Karpas-422 (cell line): Measurements from ENCODE around the gene PRRT2. TPM values are rescaled to one million over a fixed set of nuclear protein-coding genes. Genes with fewer than 3 reads are reported as not detected.
"Not testable (repeated sequence)": the region's sequence is repeated elsewhere in the genome, so short reads cannot be mapped to it uniquely, and the experiment has no call there.

Experiments
- DNase-seq: peaks from one replicate; pipeline ENCODE4 v3.0.0-alpha.2; 2015
- H2AFZ ChIP-seq: fragments of 200-600 bp; sonication (generic); 2 replicates; pipeline ENCODE4 v1.6.1; 2014; ENCODE audit warnings: antibody characterized with exemption, low read length, mixed read lengths
- H3K27ac ChIP-seq: fragments of 200-600 bp; sonication (generic); 2 replicates; pipeline ENCODE4 v1.5.1; 2014; ENCODE audit warnings: mild to moderate bottlenecking, low read length, moderate library complexity
- H3K27me3 ChIP-seq: fragments of 200-600 bp; sonication (generic); 2 replicates; pipeline ENCODE4 v1.6.1; 2014; ENCODE audit warnings: low read length, mixed read lengths
- H3K36me3 ChIP-seq: fragments of 200-600 bp; sonication (generic); 2 replicates; pipeline ENCODE4 v1.6.1; 2014; ENCODE audit warnings: low read length, mixed read lengths; ENCODE audit not compliant: insufficient read depth
- H3K4me1 ChIP-seq: fragments of 200-600 bp; sonication (generic); 2 replicates; pipeline ENCODE4 v1.6.1; 2014; ENCODE audit warnings: mild to moderate bottlenecking, low read length, mixed read lengths
- H3K4me2 ChIP-seq: fragments of 200-600 bp; sonication (generic); 2 replicates; pipeline ENCODE4 v1.6.1; 2014; ENCODE audit warnings: low read length, low read depth, mild to moderate bottlenecking; ENCODE audit not compliant: poor library complexity, severe bottlenecking
- H3K4me3 ChIP-seq: fragments of 200-600 bp; sonication (generic); 2 replicates; pipeline ENCODE4 v1.5.1; 2014; ENCODE audit warnings: mild to moderate bottlenecking, antibody characterized with exemption, low read length, mixed read lengths
- H3K79me2 ChIP-seq: fragments of 200-600 bp; sonication (generic); 2 replicates; pipeline ENCODE4 v1.6.1; 2014; ENCODE audit warnings: mild to moderate bottlenecking, low read length, mixed read lengths
- H3K9ac ChIP-seq: fragments of 200-600 bp; sonication (generic); 2 replicates; pipeline ENCODE4 v1.6.0; 2014; ENCODE audit warnings: low read length
- H3K9me2 ChIP-seq: fragments of 200-600 bp; sonication (generic), shearing (Covaris generic); replicated peaks from 2 replicates; pipeline ENCODE4 v1.6.0; 2014; ENCODE audit warnings: mild to moderate bottlenecking, low read length, moderate library complexity; ENCODE audit not compliant: insufficient read depth
- H3K9me3 ChIP-seq: fragments of 300-700, 200-600 bp; sonication (generic); 2 replicates; pipeline ENCODE4 v1.6.1; 2014; ENCODE audit warnings: low read length, mixed read lengths
- H4K20me1 ChIP-seq: fragments of 200-600 bp; sonication (generic); 2 replicates; pipeline ENCODE4 v1.6.1; 2014; ENCODE audit warnings: mild to moderate bottlenecking, antibody characterized with exemption, low read length, low read depth; ENCODE audit not compliant: insufficient read depth
- total RNA-seq: library from RNA; depleted of rRNA; stranded (reverse); fragments of >200 nt; shearing (Covaris generic); gene quantifications from 2 replicates; pipeline ENCODE4 v1.2.3, GENCODE V29; 2014; ENCODE audit warnings: low replicate concordance

Gene PRRT2
- total RNA-seq, 1 experiment from 2014 or later, result 3.5 TPM

DNA sequence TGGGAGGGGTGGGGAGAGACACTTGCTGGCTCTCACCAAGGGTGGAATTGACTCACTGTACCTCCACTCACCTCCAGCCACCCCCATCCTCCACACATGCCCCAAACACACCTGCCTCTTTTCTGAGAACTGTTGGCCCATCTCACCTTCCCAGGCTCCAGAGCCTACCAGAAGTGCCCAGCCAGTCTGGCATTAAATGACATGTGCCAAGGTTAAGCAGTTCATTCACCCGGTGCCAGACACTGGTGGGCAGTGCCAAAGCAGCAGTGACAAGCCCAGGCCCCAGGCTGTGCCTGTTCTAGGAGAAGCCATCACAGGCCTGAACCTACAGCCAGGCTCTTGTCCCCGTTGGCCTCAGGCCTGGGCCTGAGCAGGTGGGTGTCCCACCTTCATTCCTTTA lies 19.5 kb downstream of the PRRT2 start:
- no peaks in the 10 kb centered on the region for H3K27me3 ChIP-seq
- H2AFZ ChIP-seq, result no peak overlapping the region
- H3K9me2 ChIP-seq, result no peaks in the 10 kb centered on the region
- H3K9ac ChIP-seq, result no peak overlapping the region
- H3K4me2 ChIP-seq, result no peak overlapping the region
- no peaks in the 10 kb centered on the region for H3K9me3 ChIP-seq
- no peak overlapping the region for H3K27ac ChIP-seq
- no peak for DNase-seq
- no peaks in the 10 kb centered on the region for H3K36me3 ChIP-seq
- no peaks in the 10 kb centered on the region for H3K4me1 ChIP-seq
- no peak overlapping the region for H3K4me3 ChIP-seq
- H3K79me2 ChIP-seq, result no peaks in the 10 kb centered on the region
- H4K20me1 ChIP-seq, result no peaks in the 10 kb centered on the region

DNA sequence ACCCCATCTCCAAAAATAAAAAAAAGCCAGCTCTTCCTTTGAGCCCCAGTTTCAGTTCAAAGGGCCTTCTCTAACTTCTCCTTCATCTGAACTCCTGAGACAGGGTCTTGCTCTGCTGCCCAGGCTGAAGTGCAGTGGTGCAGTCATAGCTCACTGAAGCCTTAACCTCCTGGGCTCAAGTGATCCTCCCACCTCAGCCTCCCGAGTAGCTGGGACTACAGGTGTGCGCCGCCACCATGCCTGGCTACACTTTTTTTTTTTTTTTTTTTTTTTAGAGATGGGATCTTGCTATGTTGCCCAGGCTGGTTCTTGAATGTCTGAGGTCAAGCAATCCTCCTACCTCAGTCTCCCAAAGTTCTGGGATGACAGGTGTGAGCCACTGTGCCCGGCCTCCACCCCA lies 21.2 kb downstream of the PRRT2 start:
- H3K27me3 ChIP-seq, H3K4me3 ChIP-seq, H3K4me1 ChIP-seq, H4K20me1 ChIP-seq, H3K9me3 ChIP-seq, H2AFZ ChIP-seq, H3K9ac ChIP-seq, H3K36me3 ChIP-seq, H3K27ac ChIP-seq, H3K9me2 ChIP-seq, H3K4me2 ChIP-seq, DNase-seq, H3K79me2 ChIP-seq: not testable (repeated sequence)

DNA sequence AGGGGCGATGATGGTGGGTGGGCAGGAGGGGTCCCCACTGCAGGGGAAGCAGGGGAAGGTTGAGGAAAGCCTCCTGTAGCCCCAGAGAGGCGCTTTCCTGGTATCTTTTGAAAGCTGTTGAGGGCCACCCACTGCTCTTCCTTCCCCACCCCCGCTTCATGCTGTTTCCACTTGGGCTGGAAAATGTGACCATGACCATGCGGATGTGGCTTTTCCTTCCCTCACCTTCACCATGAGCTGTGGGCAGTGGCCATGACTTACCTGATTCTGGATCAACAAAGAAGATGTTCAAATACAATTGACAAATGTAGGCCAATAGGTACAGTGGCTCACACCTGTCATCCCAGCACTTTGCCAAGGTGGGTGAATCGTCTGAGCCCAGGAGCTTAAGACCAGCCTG lies 22.1 kb downstream of the PRRT2 start:
- H3K4me1 ChIP-seq, result no peaks in the 10 kb centered on the region
- H3K9ac ChIP-seq, result no peak overlapping the region
- H2AFZ ChIP-seq, result no peak overlapping the region
- no peaks in the 10 kb centered on the region for H4K20me1 ChIP-seq
- no peaks in the 10 kb centered on the region for H3K36me3 ChIP-seq
- H3K9me2 ChIP-seq, result no peaks in the 10 kb centered on the region
- H3K4me3 ChIP-seq, result no peak overlapping the region
- no peak for DNase-seq
- H3K79me2 ChIP-seq, result no peaks in the 10 kb centered on the region
- no peaks in the 10 kb centered on the region for H3K9me3 ChIP-seq
- H3K4me2 ChIP-seq, result no peak overlapping the region
- H3K27ac ChIP-seq, result no peak overlapping the region
- no peaks in the 10 kb centered on the region for H3K27me3 ChIP-seq

DNA sequence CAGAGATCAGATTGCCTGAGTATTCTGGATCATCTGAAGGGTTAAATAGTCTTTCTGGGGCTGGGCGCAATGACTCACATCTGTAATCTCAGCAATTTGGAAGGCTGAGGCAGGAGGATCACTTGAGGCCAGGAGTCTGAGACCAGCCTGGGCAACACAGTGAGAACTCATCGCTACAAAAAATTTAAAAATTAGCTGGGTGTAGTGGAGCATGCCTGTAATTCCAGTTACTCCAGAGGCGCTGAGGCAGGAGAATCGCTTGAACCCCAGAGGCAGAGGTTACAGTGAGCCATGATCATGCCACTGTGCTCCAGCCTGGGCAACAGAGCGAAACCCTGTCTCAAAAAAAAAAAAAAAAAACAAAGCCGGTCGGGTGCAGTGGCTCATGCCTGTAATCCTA lies 23.9 kb downstream of the PRRT2 start:
- Histone ChIP-seq H3K9me3 (no peaks in the 10 kb centered on the region), H3K9ac (no peak overlapping the region), H3K4me3 (no peak overlapping the region), H3K4me1 (no peaks in the 10 kb centered on the region), H3K27me3 (no peaks in the 10 kb centered on the region), H3K9me2 (no peaks in the 10 kb centered on the region), H4K20me1 (no peaks in the 10 kb centered on the region), H3K36me3 (no peaks in the 10 kb centered on the region), H3K79me2 (no peaks in the 10 kb centered on the region), H3K4me2 (no peak overlapping the region), H3K27ac (no peak overlapping the region), H2AFZ (no peak overlapping the region)
- DNase-seq, result no peak

DNA sequence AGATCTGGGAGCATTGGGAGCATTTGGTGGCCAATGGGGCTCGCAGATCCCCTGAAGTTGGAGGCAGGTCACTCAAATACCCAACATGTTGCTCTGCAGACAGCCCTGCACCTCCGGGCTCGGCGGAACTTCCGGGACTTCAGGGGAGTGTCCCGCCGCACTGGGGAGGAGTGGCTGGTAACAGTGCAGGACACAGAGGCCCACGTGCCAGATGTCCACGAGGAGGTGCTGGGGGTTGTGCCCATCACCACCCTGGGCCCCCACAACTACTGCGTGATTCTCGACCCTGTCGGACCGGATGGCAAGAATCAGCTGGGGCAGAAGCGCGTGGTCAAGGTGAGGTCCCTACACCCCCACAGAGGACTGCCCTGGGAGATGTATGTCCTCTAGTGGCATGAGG lies 24.6 kb downstream of the PRRT2 start:
- Histone ChIP-seq H3K79me2 (no peaks in the 10 kb centered on the region), H3K9me2 (no peaks in the 10 kb centered on the region), H3K4me1 (no peaks in the 10 kb centered on the region), H3K9ac (no peak overlapping the region), H3K4me3 (no peak overlapping the region), H3K36me3 (no peaks in the 10 kb centered on the region), H3K27me3 (no peaks in the 10 kb centered on the region), H4K20me1 (no peaks in the 10 kb centered on the region), H2AFZ (no peak overlapping the region), H3K9me3 (no peaks in the 10 kb centered on the region), H3K4me2 (no peak overlapping the region), H3K27ac (no peak overlapping the region)
- DNase-seq, result no peak

DNA sequence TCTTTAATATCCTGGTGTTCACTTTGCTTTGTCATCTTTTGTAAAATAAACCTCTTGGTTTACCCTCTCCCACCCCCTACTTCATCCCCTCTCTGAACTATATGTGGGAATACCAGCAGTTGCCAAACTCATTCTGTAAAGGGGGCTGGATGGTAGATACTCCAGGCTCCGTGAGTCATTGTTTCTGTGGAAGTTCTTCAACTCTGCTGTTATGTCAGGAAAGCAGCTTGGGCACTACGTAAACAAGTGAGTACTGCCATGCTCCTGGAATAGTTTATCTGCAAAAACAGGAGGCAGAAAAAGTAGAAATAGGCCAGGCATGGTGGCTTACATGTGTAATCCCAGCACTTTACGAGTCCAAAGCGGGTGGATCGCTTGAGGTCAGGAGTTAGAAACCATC lies 25.8 kb downstream of the PRRT2 start:
- Histone ChIP-seq H3K4me2 (no peak overlapping the region), H3K9ac (no peak overlapping the region), H2AFZ (no peak overlapping the region), H3K4me3 (no peak overlapping the region), H3K9me2 (no peaks in the 10 kb centered on the region), H3K36me3 (no peaks in the 10 kb centered on the region), H3K79me2 (no peaks in the 10 kb centered on the region), H3K4me1 (no peaks in the 10 kb centered on the region), H3K9me3 (no peaks in the 10 kb centered on the region), H4K20me1 (no peaks in the 10 kb centered on the region), H3K27ac (no peak overlapping the region), H3K27me3 (no peaks in the 10 kb centered on the region)
- no peak for DNase-seq

DNA sequence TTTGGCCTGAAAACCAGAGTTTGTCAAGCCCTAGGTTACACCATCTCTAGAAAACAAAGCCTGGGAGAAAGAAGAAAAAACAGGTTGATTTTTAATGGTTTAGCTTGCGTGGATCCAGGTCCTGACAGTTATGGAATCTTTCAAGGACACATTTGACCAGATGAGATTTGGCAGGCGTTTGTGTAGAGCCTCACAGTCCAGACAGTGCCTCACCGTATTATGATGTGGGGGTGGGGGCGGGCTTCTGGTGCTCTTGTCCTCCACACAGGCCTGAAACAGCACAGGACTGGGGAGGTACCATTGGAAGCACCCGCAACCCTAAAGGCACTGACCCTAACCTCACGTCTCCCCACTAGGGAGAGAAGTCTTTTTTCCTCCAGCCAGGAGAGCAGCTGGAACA lies 27.8 kb downstream of the PRRT2 start:
- Histone ChIP-seq H3K4me3 (no peak overlapping the region), H3K79me2 (no peaks in the 10 kb centered on the region), H3K4me1 (no peaks in the 10 kb centered on the region), H3K27me3 (no peaks in the 10 kb centered on the region), H3K9me3 (no peaks in the 10 kb centered on the region), H3K36me3 (no peaks in the 10 kb centered on the region), H3K4me2 (no peak overlapping the region), H3K27ac (no peak overlapping the region), H3K9ac (no peak overlapping the region), H3K9me2 (no peaks in the 10 kb centered on the region), H4K20me1 (no peaks in the 10 kb centered on the region), H2AFZ (no peak overlapping the region)
- no peak for DNase-seq

DNA sequence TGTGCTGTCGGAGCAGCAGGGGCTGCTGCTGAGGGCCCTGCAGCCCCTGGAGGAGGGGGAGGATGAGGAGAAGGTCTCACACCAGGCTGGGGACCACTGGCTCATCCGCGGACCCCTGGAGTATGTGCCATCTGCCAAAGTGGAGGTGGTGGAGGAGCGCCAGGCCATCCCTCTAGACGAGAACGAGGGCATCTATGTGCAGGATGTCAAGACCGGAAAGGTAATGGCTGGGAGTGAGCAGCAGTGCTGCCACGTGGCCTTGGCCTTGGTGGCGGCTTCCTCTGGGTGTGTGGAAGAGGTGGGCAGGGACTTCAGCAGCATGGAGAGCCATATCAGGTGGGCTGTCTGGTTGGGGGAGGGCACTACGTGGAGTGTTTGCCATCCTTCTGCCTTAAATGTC lies 28.2 kb downstream of the PRRT2 start:
- Histone ChIP-seq H3K4me3 (no peak overlapping the region), H3K4me1 (no peaks in the 10 kb centered on the region), H3K9me3 (no peaks in the 10 kb centered on the region), H3K9ac (no peak overlapping the region), H4K20me1 (no peaks in the 10 kb centered on the region), H3K36me3 (no peaks in the 10 kb centered on the region), H2AFZ (no peak overlapping the region), H3K79me2 (no peaks in the 10 kb centered on the region), H3K9me2 (no peaks in the 10 kb centered on the region), H3K4me2 (no peak overlapping the region), H3K27ac (no peak overlapping the region), H3K27me3 (no peaks in the 10 kb centered on the region)
- DNase-seq, result no peak

DNA sequence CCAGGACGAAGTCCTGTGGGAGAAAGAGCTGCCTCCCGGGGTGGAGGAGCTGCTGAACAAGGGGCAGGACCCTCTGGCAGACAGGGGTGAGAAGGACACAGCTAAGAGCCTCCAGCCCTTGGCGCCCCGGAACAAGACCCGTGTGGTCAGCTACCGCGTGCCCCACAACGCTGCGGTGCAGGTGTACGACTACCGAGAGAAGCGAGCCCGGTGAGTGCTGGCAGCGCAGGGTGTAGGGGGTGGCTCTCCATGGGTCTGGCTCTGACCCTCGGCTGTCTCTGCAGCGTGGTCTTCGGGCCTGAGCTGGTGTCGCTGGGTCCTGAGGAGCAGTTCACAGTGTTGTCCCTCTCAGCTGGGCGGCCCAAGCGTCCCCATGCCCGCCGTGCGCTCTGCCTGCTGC lies 29.6 kb downstream of the PRRT2 start:
- Histone ChIP-seq H3K9me3 (no peaks in the 10 kb centered on the region), H3K36me3 (no peaks in the 10 kb centered on the region), H3K4me2 (no peak overlapping the region), H3K9ac (no peak overlapping the region), H3K4me1 (no peaks in the 10 kb centered on the region), H3K27me3 (no peaks in the 10 kb centered on the region), H3K27ac (no peak overlapping the region), H3K4me3 (no peak overlapping the region), H4K20me1 (no peaks in the 10 kb centered on the region), H2AFZ (no peak overlapping the region), H3K79me2 (no peaks in the 10 kb centered on the region), H3K9me2 (no peaks in the 10 kb centered on the region)
- DNase-seq, result no peak
